Duodenal mucosa (tissue), 2 donors: ENCODE results near the gene WFDC9.
"Not testable (repeated sequence)": the region's sequence is repeated elsewhere in the genome, so short reads cannot be mapped to it uniquely, and the experiment has no call there.

Experiments
- H3K27ac ChIP-seq: one replicate; pipeline ENCODE4 v1.7.0; 2013; ENCODE audit warnings: low read depth, low read length
- H3K27me3 ChIP-seq, 2 donors: one replicate each; pipeline ENCODE4 v1.7.0; 2013; ENCODE audit warnings: low read length in 2 of 2, control low read depth in 1 of 2; ENCODE audit not compliant: insufficient read depth in 2 of 2, control insufficient read depth in 1 of 2
- H3K36me3 ChIP-seq, 2 donors: one replicate each; pipeline ENCODE4 v1.7.0; 2013; ENCODE audit warnings: low read length in 2 of 2, control low read depth in 1 of 2; ENCODE audit not compliant: insufficient read depth in 2 of 2, control insufficient read depth in 1 of 2
- H3K4me1 ChIP-seq, 2 donors: one replicate each; pipeline ENCODE4 v1.7.0; 2013; ENCODE audit warnings: low read length in 2 of 2, control low read depth in 1 of 2; ENCODE audit not compliant: insufficient read depth in 2 of 2, control insufficient read depth in 1 of 2
- H3K4me3 ChIP-seq, 2 donors: one replicate each; pipeline ENCODE4 v1.7.0; 2013; ENCODE audit warnings: low read length in 2 of 2, low read depth in 1 of 2
- H3K9ac ChIP-seq, 2 donors: one replicate each; pipeline ENCODE4 v1.7.0; 2013; ENCODE audit warnings: low read length in 2 of 2, low read depth in 1 of 2
- H3K9me3 ChIP-seq, 2 donors: one replicate each; pipeline ENCODE4 v1.7.0; 2013; ENCODE audit warnings: low read length in 2 of 2, control low read depth in 1 of 2; ENCODE audit not compliant: control insufficient read depth in 1 of 2

WFDC9 gene

GRCh38 chr20:45576995-45577394, 54.1 kb downstream of the WFDC9 start:
- peaks cover 0 to 4% of the 10 kb centered on the region in 2 donors for H3K4me1 ChIP-seq
- H3K27ac ChIP-seq: no peak overlapping the region
- H3K9me3 ChIP-seq: no peaks in the 10 kb centered on the region
- H3K27me3 ChIP-seq: no peaks in the 10 kb centered on the region
- no peak overlapping the region for H3K4me3 ChIP-seq
- no peaks in the 10 kb centered on the region for H3K36me3 ChIP-seq
- no peak overlapping the region for H3K9ac ChIP-seq

- Histone ChIP-seq H3K27ac (no peak overlapping the region), H3K9ac (no peak overlapping the region)
These were observed 55.2 kb downstream of the WFDC9 start for GRCh38 chr20:45575931-45576330.

GRCh38 chr20:45569650-45570049, 61.4 kb downstream of the WFDC9 start:
- H3K9ac ChIP-seq, H3K27ac ChIP-seq, H3K9me3 ChIP-seq, H3K4me3 ChIP-seq, H3K36me3 ChIP-seq, H3K4me1 ChIP-seq, H3K27me3 ChIP-seq: not testable (repeated sequence)

More at GRCh38 chr20:45575931-45576330, 55.2 kb downstream of the WFDC9 start:
- Histone ChIP-seq H3K4me3 (no peak overlapping the region), H3K36me3 (no peaks in the 10 kb centered on the region), H3K9me3 (no peaks in the 10 kb centered on the region), H3K27me3 (no peaks in the 10 kb centered on the region), H3K4me1 (peaks cover 0 to 4% of the 10 kb centered on the region in 2 donors)

- Histone ChIP-seq H3K27me3 (peaks cover 3 to 6% of the 10 kb centered on the region in 2 donors), H3K36me3 (no peaks in the 10 kb centered on the region), H3K9me3 (no peaks in the 10 kb centered on the region), H3K27ac (no peak overlapping the region), H3K9ac (no peak overlapping the region), H3K4me3 (no peak overlapping the region), H3K4me1 (no peaks in the 10 kb centered on the region)
These were observed 66.3 kb downstream of the WFDC9 start for GRCh38 chr20:45564760-45565276.
